ENCODE measurements around the gene MAN1C1.

Gene MAN1C1

GRCh38 chr1:25735956-25736529, 119.5 kb downstream of the MAN1C1 start:
- Histone ChIP-seq H4K20me1 (ENCODE audit: low read depth, low read length) (no peaks in the 10 kb centered on the region), H2AFZ (ENCODE audit: low read depth, low read length, severe bottlenecking) (no peak overlapping the region), H3K27ac (ENCODE audit: low read depth, low read length) (no peak overlapping the region), H3K36me3 (ENCODE audit: low read length) (no peaks in the 10 kb centered on the region), H3K9me2 (replicated peaks; ENCODE audit: insufficient read depth, low read length) (no peaks in the 10 kb centered on the region), H3K9me3 (ENCODE audit: insufficient read depth, low read length) (no peaks in the 10 kb centered on the region), H3K79me2 (ENCODE audit: insufficient read depth, low read length) (no peaks in the 10 kb centered on the region), H3K27me3 (ENCODE audit: low read length) (no peaks in the 10 kb centered on the region), H3K4me2 (ENCODE audit: low read depth, low read length, poor library complexity, severe bottlenecking) (no peak overlapping the region), H3K9ac (ENCODE audit: low read length) (no peak overlapping the region), H3K4me3 (ENCODE audit: insufficient read depth, low read length, poor library complexity, severe bottlenecking) (no peak overlapping the region), H3F3A (ENCODE audit: insufficient read depth) (no peaks in the 10 kb centered on the region)
- TF ChIP-seq CTCF (IDR thresholded peaks at IDR 0.05; ENCODE audit: insufficient read depth, low read length, poor library complexity, severe bottlenecking) (no peak), EZH2phosphoT487 (conservative IDR thresholded peaks at IDR 0.05; ENCODE audit: low read length) (no peak)

GRCh38 chr1:25737130-25737529, 120.5 kb downstream of the MAN1C1 start:
- no peak for TF ChIP-seq CTCF (IDR thresholded peaks at IDR 0.05; ENCODE audit: insufficient read depth, low read length, poor library complexity, severe bottlenecking)
- TF ChIP-seq EZH2phosphoT487 (conservative IDR thresholded peaks at IDR 0.05; ENCODE audit: low read length) = no peak
- no peaks in the 10 kb centered on the region for H3K27me3 ChIP-seq (ENCODE audit: low read length)
- no peak overlapping the region for H3K27ac ChIP-seq (ENCODE audit: low read depth, low read length)
- no peaks in the 10 kb centered on the region for H3K36me3 ChIP-seq (ENCODE audit: low read length)
- no peaks in the 10 kb centered on the region for H3K9me3 ChIP-seq (ENCODE audit: insufficient read depth, low read length)
- H3F3A ChIP-seq (ENCODE audit: insufficient read depth) = no peaks in the 10 kb centered on the region
- no peaks in the 10 kb centered on the region for H3K9me2 ChIP-seq (replicated peaks; ENCODE audit: insufficient read depth, low read length)
- no peak overlapping the region for H2AFZ ChIP-seq (ENCODE audit: low read depth, low read length, severe bottlenecking)
- no peaks in the 10 kb centered on the region for H3K79me2 ChIP-seq (ENCODE audit: insufficient read depth, low read length)
- H4K20me1 ChIP-seq (ENCODE audit: low read depth, low read length) = no peaks in the 10 kb centered on the region
- no peak overlapping the region for H3K4me2 ChIP-seq (ENCODE audit: low read depth, low read length, poor library complexity, severe bottlenecking)
- H3K4me3 ChIP-seq (ENCODE audit: insufficient read depth, low read length, poor library complexity, severe bottlenecking) = no peak overlapping the region
- H3K9ac ChIP-seq (ENCODE audit: low read length) = no peak overlapping the region

- Histone ChIP-seq H3K79me2 (ENCODE audit: insufficient read depth, low read length) (no peaks in the 10 kb centered on the region), H3K4me3 (ENCODE audit: insufficient read depth, low read length, poor library complexity, severe bottlenecking) (no peak overlapping the region), H2AFZ (ENCODE audit: low read depth, low read length, severe bottlenecking) (no peak overlapping the region), H3K27me3 (ENCODE audit: low read length) (no peaks in the 10 kb centered on the region), H3K27ac (ENCODE audit: low read depth, low read length) (no peak overlapping the region), H3K9me3 (ENCODE audit: insufficient read depth, low read length) (no peaks in the 10 kb centered on the region), H3K9me2 (replicated peaks; ENCODE audit: insufficient read depth, low read length) (no peaks in the 10 kb centered on the region), H3K9ac (ENCODE audit: low read length) (no peak overlapping the region), H3K4me2 (ENCODE audit: low read depth, low read length, poor library complexity, severe bottlenecking) (no peak overlapping the region), H4K20me1 (ENCODE audit: low read depth, low read length) (no peaks in the 10 kb centered on the region), H3F3A (ENCODE audit: insufficient read depth) (no peaks in the 10 kb centered on the region), H3K36me3 (ENCODE audit: low read length) (no peaks in the 10 kb centered on the region)
- no peak for TF ChIP-seq CTCF (IDR thresholded peaks at IDR 0.05; ENCODE audit: insufficient read depth, low read length, poor library complexity, severe bottlenecking)
- TF ChIP-seq EZH2phosphoT487 (conservative IDR thresholded peaks at IDR 0.05; ENCODE audit: low read length) = no peak
Measured at GRCh38 chr1:25738499-25738898, 121.9 kb downstream of the MAN1C1 start.
